ENCODE measurements around the gene CYB5RL. TPM values are rescaled to one million over a fixed set of nuclear protein-coding genes. Genes with fewer than 3 reads are reported as not detected.

The CYB5RL gene
- total RNA-seq, 1 experiment from 2014 or later: 13.1 TPM

GRCh38 chr1:54186056-54186455 is 13.8 kb downstream of the CYB5RL start:
- ChIA-PET POLR2A (interaction anchor here (0.6 kb wide), 1 partner anchor 12 kb away, joined by 3 read pairs; no protein-coding TSS in a partner anchor), CTCF (no interaction called here)
- H3K4me3 Mint-ChIP-seq: no peak overlapping the region
- H3K9me3 Mint-ChIP-seq: no peaks in the 10 kb centered on the region
- ATAC-seq (no peak), DNase-seq (ENCODE audit: low spot score) (no peak)
- TF ChIP-seq TEAD1 (CRISPR knock-in tag; IDR thresholded peaks at IDR 0.05): no peak
- no peak for TF ChIP-seq FOXP1 (CRISPR knock-in tag; IDR thresholded peaks at IDR 0.05; ENCODE audit: borderline replicate concordance)
- TF ChIP-seq, protein P1, sequence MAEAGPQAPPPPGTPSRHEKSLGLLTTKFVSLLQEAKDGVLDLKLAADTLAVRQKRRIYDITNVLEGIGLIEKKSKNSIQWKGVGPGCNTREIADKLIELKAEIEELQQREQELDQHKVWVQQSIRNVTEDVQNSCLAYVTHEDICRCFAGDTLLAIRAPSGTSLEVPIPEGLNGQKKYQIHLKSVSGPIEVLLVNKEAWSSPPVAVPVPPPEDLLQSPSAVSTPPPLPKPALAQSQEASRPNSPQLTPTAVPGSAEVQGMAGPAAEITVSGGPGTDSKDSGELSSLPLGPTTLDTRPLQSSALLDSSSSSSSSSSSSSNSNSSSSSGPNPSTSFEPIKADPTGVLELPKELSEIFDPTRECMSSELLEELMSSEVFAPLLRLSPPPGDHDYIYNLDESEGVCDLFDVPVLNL (CRISPR knock-in tag; IDR thresholded peaks at IDR 0.05; ENCODE audit: borderline replicate concordance, low read depth): no peak
- TF ChIP-seq, protein P2, sequence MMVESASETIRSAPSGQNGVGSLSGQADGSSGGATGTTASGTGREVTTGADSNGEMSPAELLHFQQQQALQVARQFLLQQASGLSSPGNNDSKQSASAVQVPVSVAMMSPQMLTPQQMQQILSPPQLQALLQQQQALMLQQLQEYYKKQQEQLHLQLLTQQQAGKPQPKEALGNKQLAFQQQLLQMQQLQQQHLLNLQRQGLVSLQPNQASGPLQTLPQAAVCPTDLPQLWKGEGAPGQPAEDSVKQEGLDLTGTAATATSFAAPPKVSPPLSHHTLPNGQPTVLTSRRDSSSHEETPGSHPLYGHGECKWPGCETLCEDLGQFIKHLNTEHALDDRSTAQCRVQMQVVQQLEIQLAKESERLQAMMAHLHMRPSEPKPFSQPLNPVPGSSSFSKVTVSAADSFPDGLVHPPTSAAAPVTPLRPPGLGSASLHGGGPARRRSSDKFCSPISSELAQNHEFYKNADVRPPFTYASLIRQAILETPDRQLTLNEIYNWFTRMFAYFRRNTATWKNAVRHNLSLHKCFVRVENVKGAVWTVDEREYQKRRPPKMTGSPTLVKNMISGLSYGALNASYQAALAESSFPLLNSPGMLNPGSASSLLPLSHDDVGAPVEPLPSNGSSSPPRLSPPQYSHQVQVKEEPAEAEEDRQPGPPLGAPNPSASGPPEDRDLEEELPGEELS (CRISPR knock-in tag; IDR thresholded peaks at IDR 0.05): no peak
- TF ChIP-seq TCF7 (CRISPR knock-in tag; IDR thresholded peaks at IDR 0.05; ENCODE audit: low read depth): no peak
- TF ChIP-seq ZNF396 (CRISPR knock-in tag; IDR thresholded peaks at IDR 0.05; ENCODE audit: borderline replicate concordance): no peak
- TF ChIP-seq ZNF232 (CRISPR knock-in tag; IDR thresholded peaks at IDR 0.05): no peak
- TF ChIP-seq JAZF1 (CRISPR knock-in tag; IDR thresholded peaks at IDR 0.05): no peak
- no peak for TF ChIP-seq ZNF512 (CRISPR knock-in tag; IDR thresholded peaks at IDR 0.05; ENCODE audit: borderline replicate concordance)
- TF ChIP-seq, protein P3, sequence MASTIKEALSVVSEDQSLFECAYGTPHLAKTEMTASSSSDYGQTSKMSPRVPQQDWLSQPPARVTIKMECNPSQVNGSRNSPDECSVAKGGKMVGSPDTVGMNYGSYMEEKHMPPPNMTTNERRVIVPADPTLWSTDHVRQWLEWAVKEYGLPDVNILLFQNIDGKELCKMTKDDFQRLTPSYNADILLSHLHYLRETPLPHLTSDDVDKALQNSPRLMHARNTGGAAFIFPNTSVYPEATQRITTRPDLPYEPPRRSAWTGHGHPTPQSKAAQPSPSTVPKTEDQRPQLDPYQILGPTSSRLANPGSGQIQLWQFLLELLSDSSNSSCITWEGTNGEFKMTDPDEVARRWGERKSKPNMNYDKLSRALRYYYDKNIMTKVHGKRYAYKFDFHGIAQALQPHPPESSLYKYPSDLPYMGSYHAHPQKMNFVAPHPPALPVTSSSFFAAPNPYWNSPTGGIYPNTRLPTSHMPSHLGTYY (CRISPR knock-in tag; IDR thresholded peaks at IDR 0.05): no peak
- TF ChIP-seq, protein P4, sequence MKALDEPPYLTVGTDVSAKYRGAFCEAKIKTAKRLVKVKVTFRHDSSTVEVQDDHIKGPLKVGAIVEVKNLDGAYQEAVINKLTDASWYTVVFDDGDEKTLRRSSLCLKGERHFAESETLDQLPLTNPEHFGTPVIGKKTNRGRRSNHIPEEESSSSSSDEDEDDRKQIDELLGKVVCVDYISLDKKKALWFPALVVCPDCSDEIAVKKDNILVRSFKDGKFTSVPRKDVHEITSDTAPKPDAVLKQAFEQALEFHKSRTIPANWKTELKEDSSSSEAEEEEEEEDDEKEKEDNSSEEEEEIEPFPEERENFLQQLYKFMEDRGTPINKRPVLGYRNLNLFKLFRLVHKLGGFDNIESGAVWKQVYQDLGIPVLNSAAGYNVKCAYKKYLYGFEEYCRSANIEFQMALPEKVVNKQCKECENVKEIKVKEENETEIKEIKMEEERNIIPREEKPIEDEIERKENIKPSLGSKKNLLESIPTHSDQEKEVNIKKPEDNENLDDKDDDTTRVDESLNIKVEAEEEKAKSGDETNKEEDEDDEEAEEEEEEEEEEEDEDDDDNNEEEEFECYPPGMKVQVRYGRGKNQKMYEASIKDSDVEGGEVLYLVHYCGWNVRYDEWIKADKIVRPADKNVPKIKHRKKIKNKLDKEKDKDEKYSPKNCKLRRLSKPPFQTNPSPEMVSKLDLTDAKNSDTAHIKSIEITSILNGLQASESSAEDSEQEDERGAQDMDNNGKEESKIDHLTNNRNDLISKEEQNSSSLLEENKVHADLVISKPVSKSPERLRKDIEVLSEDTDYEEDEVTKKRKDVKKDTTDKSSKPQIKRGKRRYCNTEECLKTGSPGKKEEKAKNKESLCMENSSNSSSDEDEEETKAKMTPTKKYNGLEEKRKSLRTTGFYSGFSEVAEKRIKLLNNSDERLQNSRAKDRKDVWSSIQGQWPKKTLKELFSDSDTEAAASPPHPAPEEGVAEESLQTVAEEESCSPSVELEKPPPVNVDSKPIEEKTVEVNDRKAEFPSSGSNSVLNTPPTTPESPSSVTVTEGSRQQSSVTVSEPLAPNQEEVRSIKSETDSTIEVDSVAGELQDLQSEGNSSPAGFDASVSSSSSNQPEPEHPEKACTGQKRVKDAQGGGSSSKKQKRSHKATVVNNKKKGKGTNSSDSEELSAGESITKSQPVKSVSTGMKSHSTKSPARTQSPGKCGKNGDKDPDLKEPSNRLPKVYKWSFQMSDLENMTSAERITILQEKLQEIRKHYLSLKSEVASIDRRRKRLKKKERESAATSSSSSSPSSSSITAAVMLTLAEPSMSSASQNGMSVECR (CRISPR knock-in tag; IDR thresholded peaks at IDR 0.05; ENCODE audit: borderline replicate concordance): no peak
- TF ChIP-seq ZNF671 (CRISPR knock-in tag; IDR thresholded peaks at IDR 0.05): no peak
- H3K27me3 Mint-ChIP-seq (ENCODE audit: low read depth): no peaks in the 10 kb centered on the region
- peaks cover 14% of the 10 kb centered on the region for H3K36me3 Mint-ChIP-seq
- H3K4me1 Mint-ChIP-seq: peaks cover 4% of the 10 kb centered on the region
- H3K27ac Mint-ChIP-seq: no peak overlapping the region

- POLR2A ChIA-PET: interaction anchor here (0.8 kb wide), 1 partner anchor 34 kb away, joined by 3 read pairs; no protein-coding TSS in a partner anchor
- peaks cover 3% of the 10 kb centered on the region for H3K36me3 Mint-ChIP-seq
- no peak for TF ChIP-seq ZNF416 (CRISPR knock-in tag; IDR thresholded peaks at IDR 0.05)
- no peak for TF ChIP-seq TEAD1 (CRISPR knock-in tag; IDR thresholded peaks at IDR 0.05)
- TF ChIP-seq ZNF263 (CRISPR knock-in tag; IDR thresholded peaks at IDR 0.05; ENCODE audit: low read depth): no peak
- TF ChIP-seq, protein P1 (CRISPR knock-in tag; IDR thresholded peaks at IDR 0.05; ENCODE audit: borderline replicate concordance, low read depth): no peak
- TF ChIP-seq, protein P5, sequence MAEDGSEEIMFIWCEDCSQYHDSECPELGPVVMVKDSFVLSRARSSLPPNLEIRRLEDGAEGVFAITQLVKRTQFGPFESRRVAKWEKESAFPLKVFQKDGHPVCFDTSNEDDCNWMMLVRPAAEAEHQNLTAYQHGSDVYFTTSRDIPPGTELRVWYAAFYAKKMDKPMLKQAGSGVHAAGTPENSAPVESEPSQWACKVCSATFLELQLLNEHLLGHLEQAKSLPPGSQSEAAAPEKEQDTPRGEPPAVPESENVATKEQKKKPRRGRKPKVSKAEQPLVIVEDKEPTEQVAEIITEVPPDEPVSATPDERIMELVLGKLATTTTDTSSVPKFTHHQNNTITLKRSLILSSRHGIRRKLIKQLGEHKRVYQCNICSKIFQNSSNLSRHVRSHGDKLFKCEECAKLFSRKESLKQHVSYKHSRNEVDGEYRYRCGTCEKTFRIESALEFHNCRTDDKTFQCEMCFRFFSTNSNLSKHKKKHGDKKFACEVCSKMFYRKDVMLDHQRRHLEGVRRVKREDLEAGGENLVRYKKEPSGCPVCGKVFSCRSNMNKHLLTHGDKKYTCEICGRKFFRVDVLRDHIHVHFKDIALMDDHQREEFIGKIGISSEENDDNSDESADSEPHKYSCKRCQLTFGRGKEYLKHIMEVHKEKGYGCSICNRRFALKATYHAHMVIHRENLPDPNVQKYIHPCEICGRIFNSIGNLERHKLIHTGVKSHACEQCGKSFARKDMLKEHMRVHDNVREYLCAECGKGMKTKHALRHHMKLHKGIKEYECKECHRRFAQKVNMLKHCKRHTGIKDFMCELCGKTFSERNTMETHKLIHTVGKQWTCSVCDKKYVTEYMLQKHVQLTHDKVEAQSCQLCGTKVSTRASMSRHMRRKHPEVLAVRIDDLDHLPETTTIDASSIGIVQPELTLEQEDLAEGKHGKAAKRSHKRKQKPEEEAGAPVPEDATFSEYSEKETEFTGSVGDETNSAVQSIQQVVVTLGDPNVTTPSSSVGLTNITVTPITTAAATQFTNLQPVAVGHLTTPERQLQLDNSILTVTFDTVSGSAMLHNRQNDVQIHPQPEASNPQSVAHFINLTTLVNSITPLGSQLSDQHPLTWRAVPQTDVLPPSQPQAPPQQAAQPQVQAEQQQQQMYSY (CRISPR knock-in tag; IDR thresholded peaks at IDR 0.05): no peak
- TF ChIP-seq, protein P3 (CRISPR knock-in tag; IDR thresholded peaks at IDR 0.05): no peak
- no peaks in the 10 kb centered on the region for H3K9me3 Mint-ChIP-seq
- ATAC-seq (no peak), DNase-seq (ENCODE audit: low spot score) (no peak)
- no peaks in the 10 kb centered on the region for H3K27me3 Mint-ChIP-seq (ENCODE audit: low read depth)
- no peak overlapping the region for H3K27ac Mint-ChIP-seq
- H3K4me1 Mint-ChIP-seq: peaks cover 4% of the 10 kb centered on the region
- H3K4me3 Mint-ChIP-seq: no peak overlapping the region
- CTCF ChIA-PET: interaction anchor here (0.6 to 2.8 kb wide), 33 partner anchors 8 to 620 kb away, joined by 3 to 25 read pairs (median 4); partner anchors contain the start of genes CYB5RL, IFT25, MRPL37 and TTC22
Observed at GRCh38 chr1:54180701-54181360, 19.0 kb downstream of the CYB5RL start.

Measured in WTC11 (cell line).